Gastrocnemius medialis (tissue), 4 donors: ENCODE data around the gene ELOA. TPM values are rescaled to one million over a fixed set of nuclear protein-coding genes. Genes with fewer than 3 reads are reported as not detected.
A peak's percentile ranks its signal among the peaks of the same experiment; 100 is the strongest.
"Not testable (repeated sequence)": the region's sequence is repeated elsewhere in the genome, so short reads cannot be mapped to it uniquely, and the experiment has no call there.

ENCODE experiments used
- ATAC-seq, 2 donors: fragments of 150-250 bp; one replicate each; pipeline ENCODE4 v1.9.1; 2016
- DNase-seq, 2 donors: peaks; one replicate each; pipeline ENCODE4 v3.0.0-alpha.2; 2019
- H3K27ac ChIP-seq, 4 donors: fragments of 200-600 bp; sonication (generic); 1 replicate in 1 of 4; 2 replicates in 3 of 4; pipeline ENCODE4 v1.5.1; 2016 to 2018; ENCODE audit warnings: mild to moderate bottlenecking in 2 of 4, moderate library complexity in 1 of 4
- H3K27me3 ChIP-seq, 3 donors: fragments of 200-600 bp; sonication (generic) in 2 of 3; 1 replicate in 1 of 3; 2 replicates in 2 of 3; pipeline versions ENCODE4 v1.5.1 to v1.6.0; 2016 to 2019; ENCODE audit warnings: mild to moderate bottlenecking in 1 of 3, moderate library complexity in 1 of 3
- H3K36me3 ChIP-seq, 2 donors: fragments of 200-600 bp; sonication (generic) in 1 of 2; one replicate each; pipeline ENCODE4 v1.5.1; 2017 to 2018
- H3K4me1 ChIP-seq, 2 donors: fragments of 200-600 bp; sonication (generic) in 1 of 2; one replicate each; pipeline ENCODE4 v1.5.1; 2016 to 2017; ENCODE audit warnings: mild to moderate bottlenecking in 2 of 2
- H3K4me3 ChIP-seq, 4 donors: fragments of 200-600 bp; sonication (generic) in 3 of 4; 1 replicate in 1 of 4; 2 replicates in 3 of 4; pipeline ENCODE4 v1.5.1; 2016 to 2019; ENCODE audit warnings: mild to moderate bottlenecking in 2 of 4
- H3K9me3 ChIP-seq, 3 donors: fragments of 200-600 bp; sonication (generic) in 2 of 3; 1 replicate in 1 of 3; 2 replicates in 2 of 3; pipeline ENCODE4 v1.5.1; 2016 to 2019
- POLR2A ChIP-seq, 2 donors: fragments of 450-650 bp; IDR thresholded peaks; one replicate each; pipeline ENCODE4 v1.6.1; 2017; ENCODE audit warnings: antibody characterized with exemption in 2 of 2, mild to moderate bottlenecking in 2 of 2, moderate library complexity in 2 of 2
- in situ Hi-C, 4 donors: fragments of 200-750 bp; cut with MboI; loops; one replicate each; pipeline versions ENCODE4 v1.15.0 to v1.8.0; 2017; ENCODE audit warnings: low sequenced_read_pairs in 4 of 4
- intact Hi-C: fragments of 100-400 bp; cut with DNase I; formaldehyde crosslinking; loops from one replicate; pipeline ENCODE4 v1.15.1; 2023; ENCODE audit warnings: low total_unique reads
- total RNA-seq, 4 donors: library from RNA; depleted of rRNA; stranded (reverse); fragments of >200 nt; gene quantifications; one replicate each; pipeline versions ENCODE4 v1.1.0 to v1.2.3, GENCODE V29; 2016
- TF ChIP-seq, protein P1 (sequence below), 5 experiments: fragments of 450-650 bp in 3 of 5; fragments of 200-600 bp in 2 of 5; sonication (generic) in 2 of 5; IDR thresholded peaks in 4 of 5; conservative IDR thresholded peaks in 1 of 5; 1 replicate in 4 of 5; 2 replicates in 1 of 5; pipeline ENCODE4 v1.5.1; 2016 to 2019; ENCODE audit warnings: antibody characterized with exemption in 5 of 5, mild to moderate bottlenecking in 3 of 5, moderate library complexity in 3 of 5

Gene ELOA
- total RNA-seq, 4 donors from 2014 or later: 44.7 to 73.0 (median 59.0) TPM

GRCh38 chr1:23774174-23774880 lies 31.1 kb downstream of the ELOA start:
- ATAC-seq (no peak), DNase-seq (no peak)
- Histone ChIP-seq H3K27ac (no peak overlapping the region), H3K4me3 (no peak overlapping the region), H3K27me3 (no peaks in the 10 kb centered on the region), H3K4me1 (peaks cover 15 to 27% of the 10 kb centered on the region in 2 donors), H3K9me3 (no peaks in the 10 kb centered on the region), H3K36me3 (no peaks in the 10 kb centered on the region)
- in situ Hi-C loops (no loop called here), intact Hi-C loops (no loop called here)
- TF ChIP-seq, protein P1, sequence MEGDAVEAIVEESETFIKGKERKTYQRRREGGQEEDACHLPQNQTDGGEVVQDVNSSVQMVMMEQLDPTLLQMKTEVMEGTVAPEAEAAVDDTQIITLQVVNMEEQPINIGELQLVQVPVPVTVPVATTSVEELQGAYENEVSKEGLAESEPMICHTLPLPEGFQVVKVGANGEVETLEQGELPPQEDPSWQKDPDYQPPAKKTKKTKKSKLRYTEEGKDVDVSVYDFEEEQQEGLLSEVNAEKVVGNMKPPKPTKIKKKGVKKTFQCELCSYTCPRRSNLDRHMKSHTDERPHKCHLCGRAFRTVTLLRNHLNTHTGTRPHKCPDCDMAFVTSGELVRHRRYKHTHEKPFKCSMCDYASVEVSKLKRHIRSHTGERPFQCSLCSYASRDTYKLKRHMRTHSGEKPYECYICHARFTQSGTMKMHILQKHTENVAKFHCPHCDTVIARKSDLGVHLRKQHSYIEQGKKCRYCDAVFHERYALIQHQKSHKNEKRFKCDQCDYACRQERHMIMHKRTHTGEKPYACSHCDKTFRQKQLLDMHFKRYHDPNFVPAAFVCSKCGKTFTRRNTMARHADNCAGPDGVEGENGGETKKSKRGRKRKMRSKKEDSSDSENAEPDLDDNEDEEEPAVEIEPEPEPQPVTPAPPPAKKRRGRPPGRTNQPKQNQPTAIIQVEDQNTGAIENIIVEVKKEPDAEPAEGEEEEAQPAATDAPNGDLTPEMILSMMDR (IDR thresholded peaks at IDR 0.05 in 4 of 5, conservative IDR thresholded peaks at IDR 0.05 in 1 of 5): no peak

- no peak for ATAC-seq
- no peak for TF ChIP-seq POLR2A (IDR thresholded peaks at IDR 0.05)
- TF ChIP-seq, protein P1 (IDR thresholded peaks at IDR 0.05 in 4 of 5, conservative IDR thresholded peaks at IDR 0.05 in 1 of 5): no peak
- in situ Hi-C loops (no loop called here), intact Hi-C loops (no loop called here)
- Histone ChIP-seq H3K9me3 (no peaks in the 10 kb centered on the region), H3K4me3 (no peak overlapping the region), H3K27ac (peak overlapping the region in 1 of 4 donors; percentile 15), H3K36me3 (peaks cover 0 to 8% of the 10 kb centered on the region in 2 donors), H3K4me1 (peaks cover 26 to 40% of the 10 kb centered on the region in 2 donors), H3K27me3 (no peaks in the 10 kb centered on the region)
- no peak for DNase-seq
Measured at GRCh38 chr1:23776217-23776616, 32.9 kb downstream of the ELOA start.

DNA sequence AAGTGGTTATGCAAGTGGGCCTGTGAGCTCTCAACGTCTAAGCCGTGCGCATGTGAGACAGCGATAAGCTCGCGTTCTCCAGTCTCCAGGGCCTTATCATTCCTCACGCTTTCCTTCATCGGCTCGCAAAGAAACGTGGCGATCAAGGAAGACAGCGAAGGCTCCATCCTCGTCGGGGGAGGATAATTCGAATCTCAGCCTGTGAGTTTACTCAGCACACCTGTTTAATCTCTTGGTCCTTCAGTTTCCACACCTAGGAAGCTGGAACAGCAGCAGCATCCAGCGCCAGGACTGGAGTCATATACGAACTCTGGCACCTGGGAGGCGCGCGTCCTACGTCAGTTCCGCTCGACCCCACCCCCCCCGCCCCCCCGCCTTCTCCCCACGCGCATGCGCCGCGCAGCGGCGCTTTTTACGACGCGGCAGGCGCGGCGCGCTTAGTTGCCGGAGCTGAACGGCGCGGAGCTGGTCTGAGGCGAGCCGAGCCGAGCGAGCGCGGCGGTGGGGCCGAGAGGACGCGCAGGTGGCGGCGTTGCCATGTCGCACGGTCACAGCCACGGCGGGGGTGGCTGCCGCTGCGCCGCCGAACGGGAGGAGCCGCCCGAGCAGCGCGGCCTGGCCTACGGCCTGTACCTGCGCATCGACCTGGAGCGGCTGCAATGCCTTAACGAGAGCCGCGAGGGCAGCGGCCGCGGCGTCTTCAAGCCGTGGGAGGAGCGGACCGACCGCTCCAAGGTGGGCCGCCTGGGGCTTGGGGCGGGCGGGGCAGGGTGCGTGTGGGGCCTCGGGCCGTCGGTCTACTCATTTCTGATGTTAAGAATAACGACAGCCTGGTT lies 34.9 kb downstream of the ELOA start, which contains the start of gene PITHD1:
PITHD1 (plus strand) TSS at position 440 of the 836 bp plus-strand sequence; CDS start at position 538, 98 bp downstream.
- TF ChIP-seq POLR2A (IDR thresholded peaks at IDR 0.05): peak; percentile 96
- TF ChIP-seq, protein P1 (IDR thresholded peaks at IDR 0.05 in 4 of 5, conservative IDR thresholded peaks at IDR 0.05 in 1 of 5): no peak
- DNase-seq (peak; percentile 68 to 85), ATAC-seq (peak; percentile 77 to 90)
- Histone ChIP-seq H3K27me3 (no peaks in the 10 kb centered on the region), H3K4me1 (peaks cover 26 to 36% of the 10 kb centered on the region in 2 donors), H3K27ac (peak within 1 kb of the TSS; percentile 88 to 95 (median 93)), H3K36me3 (peaks cover 0 to 24% of the 10 kb centered on the region in 2 donors), H3K9me3 (no peaks in the 10 kb centered on the region), H3K4me3 (peak within 1 kb of the TSS; percentile 63 to 98 (median 86))
- in situ Hi-C loops: no loop called here
- intact Hi-C loops: loop anchor here (1.0 kb wide), 3 partner anchors 13 to 34 kb away; partner anchors contain the start of genes GALE and LYPLA2

- intact Hi-C loops (no loop called here), in situ Hi-C loops (no loop called here)
- Histone ChIP-seq H3K36me3 (peaks cover 0 to 30% of the 10 kb centered on the region in 2 donors), H3K27me3 (no peaks in the 10 kb centered on the region), H3K9me3 (no peaks in the 10 kb centered on the region), H3K4me3 (peak overlapping the region in 1 of 4 donors; percentile 93), H3K27ac (peak overlapping the region; percentile 88 to 95 (median 93)), H3K4me1 (peaks cover 26 to 36% of the 10 kb centered on the region in 2 donors)
- no peak for DNase-seq
- TF ChIP-seq, protein P1 (IDR thresholded peaks at IDR 0.05 in 4 of 5, conservative IDR thresholded peaks at IDR 0.05 in 1 of 5): no peak
- no peak for TF ChIP-seq POLR2A (IDR thresholded peaks at IDR 0.05)
- no peak for ATAC-seq
Measured at GRCh38 chr1:23779826-23780371, 36.6 kb downstream of the ELOA start.

- H3K9me3 ChIP-seq, DNase-seq, intact Hi-C loops, H3K4me3 ChIP-seq, in situ Hi-C loops, ATAC-seq, H3K27me3 ChIP-seq, H3K27ac ChIP-seq: not testable (repeated sequence)
- peaks cover 22 to 24% of the 10 kb centered on the region in 2 donors for H3K4me1 ChIP-seq
- H3K36me3 ChIP-seq: peaks cover 0 to 60% of the 10 kb centered on the region in 2 donors
Measured at GRCh38 chr1:23783141-23783540, 39.9 kb downstream of the ELOA start.
